OCI-LY3 (cell line): ENCODE measurements around the gene MIB2.

ENCODE experiments used
- H2AFZ ChIP-seq: fragments of 200-600, 300-600 bp; shearing (Covaris generic); 2 replicates; pipeline ENCODE4 v1.6.0; 2014; ENCODE audit warnings: antibody characterized with exemption, low read depth, low read length
- H3K27ac ChIP-seq: fragments of 200-600, 300-600 bp; sonication (generic); 2 replicates; pipeline ENCODE4 v1.5.1; 2014; ENCODE audit warnings: mild to moderate bottlenecking, low read length, moderate library complexity, mixed read lengths
- H3K27me3 ChIP-seq: fragments of 200-600, 300-600 bp; sonication (generic); 2 replicates; pipeline ENCODE4 v1.6.1; 2014; ENCODE audit warnings: low read depth, low read length, mixed read lengths
- H3K36me3 ChIP-seq: fragments of 200-600, 300-600 bp; sonication (generic); replicated peaks from 2 replicates; pipeline ENCODE3; 2014; ENCODE audit warnings: low read depth, low read length, mixed read lengths
- H3K4me1 ChIP-seq: fragments of 300-600, 200-600 bp; sonication (generic); 2 replicates; pipeline ENCODE4 v1.6.1; 2014; ENCODE audit warnings: low read length, mixed read lengths
- H3K4me2 ChIP-seq: fragments of 200-600, 300-600 bp; sonication (generic); 2 replicates; pipeline ENCODE4 v1.6.1; 2014; ENCODE audit warnings: low read length, mixed read lengths
- H3K4me3 ChIP-seq: fragments of 300-600, 200-600 bp; sonication (generic); 2 replicates; pipeline ENCODE4 v1.5.1; 2014; ENCODE audit warnings: antibody characterized with exemption, mild to moderate bottlenecking, low read length, moderate library complexity
- H3K79me2 ChIP-seq: fragments of 300-600, 200-600 bp; shearing (Covaris generic); 2 replicates; pipeline ENCODE4 v1.6.1; 2014; ENCODE audit warnings: mild to moderate bottlenecking, low read length, mixed read lengths
- H3K9ac ChIP-seq: fragments of 300-600, 200-600 bp; shearing (Covaris generic); 2 replicates; pipeline ENCODE4 v1.6.0; 2014; ENCODE audit warnings: mild to moderate bottlenecking, low read length, moderate library complexity
- H3K9me3 ChIP-seq: fragments of 200-600, 300-600 bp; shearing (Covaris generic); 2 replicates; pipeline ENCODE4 v1.6.1; 2014; ENCODE audit warnings: low read length, mixed read lengths; ENCODE audit not compliant: insufficient read depth
- H4K20me1 ChIP-seq: fragments of 200-600, 300-600 bp; sonication (generic); 2 replicates; pipeline ENCODE4 v1.6.1; 2016; ENCODE audit warnings: low read length, mixed read lengths; ENCODE audit not compliant: insufficient read depth
- CTCF ChIP-seq: fragments of 200-600, 300-600 bp; sonication (generic); IDR thresholded peaks from 2 replicates; pipeline ENCODE4 v1.5.1; 2014; ENCODE audit warnings: antibody characterized with exemption, low read length, low read depth
- EZH2phosphoT487 ChIP-seq: fragments of 200-600 bp; shearing (Covaris generic); IDR thresholded peaks from 2 replicates; pipeline ENCODE4 v1.6.1; 2018; ENCODE audit warnings: antibody characterized with exemption, mixed run types, low read depth

The MIB2 gene

GRCh38 chr1:1664941-1665814 is 49.9 kb downstream of the MIB2 start:
- TF ChIP-seq CTCF (no peak), EZH2phosphoT487 (no peak)
- no peak overlapping the region for H3K9ac ChIP-seq

GRCh38 chr1:1665815-1666251 is 50.5 kb downstream of the MIB2 start:
- Histone ChIP-seq H3K9me3 (no peaks in the 10 kb centered on the region), H3K36me3 (peaks cover 23% of the 10 kb centered on the region), H3K4me1 (no peaks in the 10 kb centered on the region), H3K27me3 (no peaks in the 10 kb centered on the region), H3K9ac (no peak overlapping the region), H3K27ac (no peak overlapping the region), H4K20me1 (no peaks in the 10 kb centered on the region), H2AFZ (no peak overlapping the region), H3K4me3 (no peak overlapping the region), H3K79me2 (no peaks in the 10 kb centered on the region), H3K4me2 (no peak overlapping the region)
- TF ChIP-seq EZH2phosphoT487 (no peak), CTCF (peak; percentile 56)

More at GRCh38 chr1:1664941-1665814, 49.9 kb downstream of the MIB2 start:
- Histone ChIP-seq H3K4me2 (no peak overlapping the region), H2AFZ (no peak overlapping the region), H3K4me1 (no peaks in the 10 kb centered on the region), H3K79me2 (no peaks in the 10 kb centered on the region), H3K9me3 (no peaks in the 10 kb centered on the region), H3K27ac (no peak overlapping the region), H3K27me3 (no peaks in the 10 kb centered on the region), H3K4me3 (no peak overlapping the region), H3K36me3 (peaks cover 23% of the 10 kb centered on the region), H4K20me1 (no peaks in the 10 kb centered on the region)

GRCh38 chr1:1666526-1666925 is 51.2 kb downstream of the MIB2 start:
- no peaks in the 10 kb centered on the region for H3K27me3 ChIP-seq
- no peaks in the 10 kb centered on the region for H4K20me1 ChIP-seq

More at GRCh38 chr1:1666526-1666925, 51.2 kb downstream of the MIB2 start:
- TF ChIP-seq CTCF (no peak), EZH2phosphoT487 (no peak)
- H3K4me3 ChIP-seq, result no peak overlapping the region
- H2AFZ ChIP-seq, result no peak overlapping the region
- no peak overlapping the region for H3K27ac ChIP-seq
- no peaks in the 10 kb centered on the region for H3K9me3 ChIP-seq
- H3K4me2 ChIP-seq, result no peak overlapping the region
- no peaks in the 10 kb centered on the region for H3K4me1 ChIP-seq
- no peaks in the 10 kb centered on the region for H3K79me2 ChIP-seq
- no peak overlapping the region for H3K9ac ChIP-seq
- peaks cover 26% of the 10 kb centered on the region for H3K36me3 ChIP-seq
